GM18517 (cell line): Measurements from ENCODE around the gene LRIT1.
"Not testable (repeated sequence)": the region's sequence is repeated elsewhere in the genome, so short reads cannot be mapped to it uniquely, and the experiment has no call there.

ENCODE experiments used
- ATAC-seq: cut with Tn5 transposase; IDR thresholded peaks from one replicate; pipeline ENCODE4 v1.9.1; 2021; ENCODE audit warnings: mild to moderate bottlenecking, moderate library complexity; ENCODE audit not compliant: unreplicated experiment

The LRIT1 gene, protein sequence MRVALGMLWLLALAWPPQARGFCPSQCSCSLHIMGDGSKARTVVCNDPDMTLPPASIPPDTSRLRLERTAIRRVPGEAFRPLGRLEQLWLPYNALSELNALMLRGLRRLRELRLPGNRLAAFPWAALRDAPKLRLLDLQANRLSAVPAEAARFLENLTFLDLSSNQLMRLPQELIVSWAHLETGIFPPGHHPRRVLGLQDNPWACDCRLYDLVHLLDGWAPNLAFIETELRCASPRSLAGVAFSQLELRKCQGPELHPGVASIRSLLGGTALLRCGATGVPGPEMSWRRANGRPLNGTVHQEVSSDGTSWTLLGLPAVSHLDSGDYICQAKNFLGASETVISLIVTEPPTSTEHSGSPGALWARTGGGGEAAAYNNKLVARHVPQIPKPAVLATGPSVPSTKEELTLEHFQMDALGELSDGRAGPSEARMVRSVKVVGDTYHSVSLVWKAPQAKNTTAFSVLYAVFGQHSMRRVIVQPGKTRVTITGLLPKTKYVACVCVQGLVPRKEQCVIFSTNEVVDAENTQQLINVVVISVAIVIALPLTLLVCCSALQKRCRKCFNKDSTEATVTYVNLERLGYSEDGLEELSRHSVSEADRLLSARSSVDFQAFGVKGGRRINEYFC

DNA sequence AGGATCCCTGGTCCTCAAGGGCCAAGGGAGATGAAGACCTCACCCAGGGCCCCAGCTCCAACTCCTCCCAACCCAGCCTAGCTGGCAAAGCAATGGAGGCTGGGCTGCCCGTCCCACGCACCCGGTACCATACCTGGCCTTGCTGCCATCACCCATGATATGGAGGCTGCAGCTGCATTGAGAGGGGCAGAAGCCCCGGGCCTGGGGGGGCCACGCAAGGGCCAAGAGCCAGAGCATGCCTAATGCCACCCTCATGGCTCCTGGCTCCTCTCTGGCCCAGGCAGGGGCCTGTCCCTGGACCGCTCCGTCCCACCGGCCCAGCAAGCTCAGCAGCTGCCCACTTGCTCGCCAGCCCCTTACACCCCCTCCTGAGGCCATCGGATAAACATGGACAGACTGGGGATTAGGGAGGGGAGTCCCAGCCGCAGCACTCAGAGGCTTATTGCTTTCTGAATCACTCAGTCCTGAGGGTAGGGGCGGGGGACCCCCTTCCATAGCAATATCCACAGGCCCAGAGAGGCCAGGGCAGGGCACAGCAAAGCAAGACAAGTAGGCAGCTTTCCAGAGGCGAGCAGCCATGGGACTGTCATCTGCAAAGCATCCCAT, at the start of gene LRIT1:
Gene LRIT1 (minus strand): TSS at position 362 of the 606 bp plus-strand sequence. CDS start 107 bp downstream, at position 255.
- ATAC-seq, result no peak

- no peak for ATAC-seq
These were observed 48.9 kb upstream of the LRIT1 start for GRCh38 chr10:84290235-84290634.

DNA sequence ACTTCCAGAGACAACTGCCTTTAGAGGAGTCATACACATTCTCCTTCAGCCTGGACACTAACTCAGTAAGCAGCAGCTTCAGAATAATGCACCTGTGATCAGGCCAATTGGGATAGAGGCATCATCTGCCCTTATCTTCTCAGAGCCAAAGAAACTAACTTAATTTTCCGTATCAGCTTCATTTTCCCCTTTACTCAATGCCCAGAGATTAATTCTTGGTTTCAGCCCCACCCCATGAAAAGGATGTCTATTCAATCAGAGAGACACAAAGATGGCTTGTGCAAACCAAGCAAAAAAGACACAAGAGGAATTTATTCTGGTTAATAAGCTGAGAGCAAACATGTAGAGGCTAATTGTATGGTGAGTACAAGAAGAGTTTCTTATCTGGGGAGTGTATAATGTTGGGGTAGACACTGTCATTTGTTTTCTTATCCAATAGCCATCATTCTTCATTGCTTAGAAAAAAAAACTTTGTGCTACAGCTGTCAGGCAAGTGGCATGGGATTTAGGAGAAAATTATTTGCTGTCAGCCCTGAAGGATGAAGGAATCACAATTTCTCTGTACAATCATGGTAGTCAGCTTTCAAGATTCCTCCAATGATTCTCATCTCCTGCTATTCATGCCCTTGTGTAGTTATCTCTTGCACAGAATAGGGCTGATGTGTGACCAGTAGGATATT, 48.3 kb upstream of the LRIT1 start:
- ATAC-seq, result no peak

DNA sequence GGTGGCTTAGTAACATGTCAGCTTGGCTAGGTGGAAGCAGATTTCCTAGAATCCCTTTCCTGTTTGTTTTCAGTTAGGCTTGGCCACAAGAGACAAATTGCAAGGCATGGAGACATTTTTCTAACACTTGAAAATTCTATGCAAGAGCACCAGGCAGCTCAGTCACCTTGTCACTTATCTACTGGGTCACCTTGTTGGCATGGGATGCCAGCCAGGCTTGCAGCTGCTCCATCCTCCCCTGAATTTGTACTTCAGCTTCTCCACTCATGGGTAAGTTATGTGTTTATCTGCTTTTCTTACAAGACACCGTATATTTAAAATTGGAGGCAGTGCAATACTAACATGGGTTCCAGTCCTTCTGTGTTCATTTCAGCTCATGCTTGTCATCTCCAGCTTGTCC, 46.8 kb upstream of the LRIT1 start:
- ATAC-seq, result no peak

- no peak for ATAC-seq
These were observed 45.3 kb upstream of the LRIT1 start for GRCh38 chr10:84286695-84287094.

DNA sequence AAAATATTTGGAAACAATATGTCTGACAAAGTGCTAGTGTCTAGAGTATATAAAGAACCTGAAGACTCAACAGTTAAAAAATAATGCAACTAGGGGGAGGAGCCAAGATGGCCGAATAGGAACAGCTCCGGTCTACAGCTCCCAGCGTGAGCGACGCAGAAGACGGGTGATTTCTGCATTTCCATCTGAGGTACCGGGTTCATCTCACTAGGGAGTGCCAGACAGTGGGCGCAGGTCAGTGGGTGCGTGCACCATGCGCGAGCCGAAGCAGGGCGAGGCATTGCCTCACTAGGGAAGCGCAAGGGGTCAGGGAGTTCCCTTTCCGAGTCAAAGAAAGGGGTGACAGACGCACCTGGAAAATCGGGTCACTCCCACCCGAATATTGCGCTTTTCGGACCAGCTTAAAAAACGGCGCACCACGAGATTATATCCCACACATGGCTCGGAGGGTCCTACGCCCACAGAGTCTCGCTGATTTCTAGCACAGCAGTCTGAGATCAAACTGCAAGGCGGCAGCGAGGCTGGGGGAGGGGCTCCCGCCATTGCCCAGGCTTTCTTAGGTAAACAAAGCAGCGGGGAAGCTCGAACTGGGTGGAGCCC, 38.6 kb upstream of the LRIT1 start:
- ATAC-seq, result not testable (repeated sequence)

DNA sequence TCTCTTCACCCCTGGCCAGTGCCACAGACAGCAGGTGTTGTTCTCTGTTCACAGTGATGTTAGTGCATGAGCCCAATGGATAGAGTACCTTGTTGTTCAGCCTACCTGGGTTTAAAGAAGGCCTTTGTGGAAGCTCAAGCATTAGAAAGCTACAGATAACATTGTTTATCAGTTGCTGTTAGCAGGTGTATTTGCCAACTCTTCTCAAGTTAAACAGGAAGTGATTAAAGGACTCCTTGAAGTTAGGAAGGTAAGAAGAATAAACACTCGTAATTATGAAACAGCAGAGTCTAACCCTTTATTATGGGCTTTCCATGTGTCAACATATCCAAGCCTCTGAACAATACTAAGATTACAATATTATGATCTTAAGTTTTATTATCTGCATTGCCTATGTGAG, 29.4 kb upstream of the LRIT1 start:
- no peak for ATAC-seq

- ATAC-seq, result no peak
These were observed 28.4 kb upstream of the LRIT1 start for GRCh38 chr10:84269773-84270172.

DNA sequence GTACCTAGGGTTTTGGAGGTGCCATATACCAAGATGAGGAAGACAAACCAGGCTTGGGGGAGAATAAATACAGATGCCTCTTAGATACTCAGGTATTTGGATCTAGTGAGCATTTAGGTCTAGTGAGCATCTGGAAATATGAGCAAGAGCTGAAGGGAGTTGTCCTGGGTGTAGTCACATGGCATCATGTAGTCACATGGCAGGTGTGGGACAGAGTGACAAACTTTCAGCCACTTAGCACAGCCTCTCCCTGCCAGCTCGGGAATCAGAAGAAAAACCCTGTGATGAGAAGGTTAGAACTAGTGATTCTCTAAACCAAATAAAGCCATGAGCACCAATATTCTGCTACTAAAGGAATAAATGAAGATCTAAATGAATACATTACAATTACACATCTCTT, 27.8 kb upstream of the LRIT1 start:
- ATAC-seq, result no peak

DNA sequence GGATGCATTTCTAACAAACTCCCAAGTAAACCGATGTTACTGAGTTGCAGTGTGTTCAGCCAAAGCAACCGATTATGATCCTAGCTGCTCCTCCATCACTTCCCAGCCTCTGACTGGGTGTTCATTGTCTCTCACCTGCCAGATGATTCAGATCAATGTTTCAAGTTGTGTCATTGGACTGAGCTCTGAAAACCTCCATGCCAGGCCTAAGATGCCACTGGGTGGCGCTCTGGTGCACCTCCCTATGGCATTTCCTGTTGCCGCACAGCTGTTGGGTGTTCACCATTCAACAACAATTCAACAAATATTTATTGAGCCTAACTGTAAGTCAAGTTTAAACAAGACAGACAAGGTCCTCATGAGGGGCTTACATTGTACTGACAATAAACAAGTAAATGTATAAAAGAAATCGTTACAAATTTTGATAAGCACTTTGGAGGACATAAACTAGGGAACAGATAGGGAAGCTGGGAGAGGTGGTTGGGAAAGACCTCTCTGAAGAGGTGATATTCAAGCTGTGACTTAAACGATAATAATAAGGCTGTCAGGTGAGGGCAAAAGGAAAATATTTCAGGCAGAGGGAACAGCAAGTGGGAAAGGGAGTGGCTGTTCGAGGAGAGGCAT, 26.3 kb upstream of the LRIT1 start:
- ATAC-seq, result peak; percentile 61

DNA sequence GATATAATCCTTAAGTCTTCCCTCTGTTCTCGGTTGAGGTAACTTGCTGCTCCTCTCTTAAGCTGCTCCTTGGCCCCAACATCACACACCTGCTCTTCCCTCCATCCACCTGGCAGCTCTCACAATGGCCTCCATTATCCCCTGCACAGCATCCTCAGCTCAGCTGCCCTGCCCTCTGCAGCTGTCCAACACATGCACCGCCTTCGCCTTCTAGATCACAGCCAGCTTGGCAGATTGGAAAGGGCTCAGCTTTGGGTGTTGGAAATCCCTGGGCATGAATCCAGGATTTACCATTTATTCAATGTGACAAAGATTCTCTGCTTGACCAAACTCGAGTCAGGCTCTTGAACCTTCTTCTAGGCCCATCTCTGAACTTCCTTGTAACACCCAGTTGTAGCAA, 24.1 kb upstream of the LRIT1 start:
- ATAC-seq, result no peak

- peak; percentile 86 for ATAC-seq
These were observed 23.3 kb upstream of the LRIT1 start for GRCh38 chr10:84264611-84265141.

GRCh38 chr10:84263716-84264115, 22.4 kb upstream of the LRIT1 start:
- no peak for ATAC-seq

GRCh38 chr10:84262190-84262956, 21.0 kb upstream of the LRIT1 start:
- ATAC-seq, result no peak

DNA sequence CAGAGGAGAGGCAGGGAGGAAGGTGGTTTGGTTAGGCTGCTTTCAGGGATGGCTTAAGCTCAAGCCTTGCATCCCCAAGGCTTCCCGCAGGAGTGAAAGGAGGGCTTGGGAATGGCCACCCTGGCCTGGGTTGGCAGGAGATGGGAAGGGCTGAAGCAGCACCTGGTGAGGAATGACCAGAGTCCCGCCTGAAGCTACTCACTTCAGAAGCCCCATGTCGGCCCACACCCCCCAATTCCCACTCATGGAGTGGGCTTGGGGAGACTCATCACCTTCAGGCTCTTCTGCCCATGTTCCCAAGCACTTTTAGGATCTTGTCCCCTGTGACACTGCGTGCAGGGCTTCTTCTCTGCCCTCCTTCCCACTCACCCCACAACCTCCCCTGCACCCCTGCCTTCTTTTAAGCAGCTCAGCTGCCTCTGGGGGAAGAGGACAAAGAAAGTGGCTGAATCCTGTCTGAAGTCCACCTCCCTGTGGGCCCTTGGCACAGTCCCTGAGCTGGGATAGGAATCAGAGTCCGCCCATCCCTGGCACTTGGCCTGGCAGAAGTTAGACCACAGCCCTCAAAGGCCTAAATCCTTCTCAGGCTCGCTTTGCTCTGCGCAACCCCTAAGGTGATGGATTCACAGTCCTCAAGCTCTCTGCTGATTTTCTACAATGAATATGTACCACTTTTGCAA, 20.0 kb upstream of the LRIT1 start:
- no peak for ATAC-seq

DNA sequence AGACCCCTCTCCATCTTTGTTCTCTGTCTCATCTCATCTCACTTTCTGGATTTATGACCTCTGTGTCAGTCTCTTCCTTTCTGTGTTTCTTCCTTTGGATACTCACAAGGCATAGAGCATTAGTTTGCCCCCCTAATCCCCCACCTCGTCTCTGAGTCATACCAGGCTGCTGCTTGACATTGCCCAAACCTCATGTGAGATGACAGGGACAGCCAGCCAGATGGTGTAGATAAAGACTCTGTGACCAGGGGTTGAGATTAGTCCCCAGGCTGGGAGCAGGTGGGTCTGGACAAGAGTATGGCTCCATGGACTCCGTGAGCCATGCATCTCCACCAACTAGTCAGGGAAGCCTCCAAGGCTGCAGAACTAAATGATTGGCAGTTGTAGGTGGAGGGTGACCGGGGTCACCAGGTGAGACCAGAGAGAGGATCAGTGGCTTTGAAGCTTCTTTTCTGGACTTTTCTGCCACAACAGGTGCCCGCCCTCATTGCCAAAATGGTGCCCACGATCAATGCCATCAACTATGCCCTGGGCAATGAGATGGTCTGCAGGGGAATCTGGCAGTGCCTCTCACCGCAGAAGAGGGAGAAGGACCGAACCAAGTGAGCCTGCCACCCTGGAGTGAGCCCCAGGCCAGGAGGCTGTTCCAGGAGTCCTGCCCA, 16.8 kb upstream of the LRIT1 start:
- ATAC-seq, result no peak

DNA sequence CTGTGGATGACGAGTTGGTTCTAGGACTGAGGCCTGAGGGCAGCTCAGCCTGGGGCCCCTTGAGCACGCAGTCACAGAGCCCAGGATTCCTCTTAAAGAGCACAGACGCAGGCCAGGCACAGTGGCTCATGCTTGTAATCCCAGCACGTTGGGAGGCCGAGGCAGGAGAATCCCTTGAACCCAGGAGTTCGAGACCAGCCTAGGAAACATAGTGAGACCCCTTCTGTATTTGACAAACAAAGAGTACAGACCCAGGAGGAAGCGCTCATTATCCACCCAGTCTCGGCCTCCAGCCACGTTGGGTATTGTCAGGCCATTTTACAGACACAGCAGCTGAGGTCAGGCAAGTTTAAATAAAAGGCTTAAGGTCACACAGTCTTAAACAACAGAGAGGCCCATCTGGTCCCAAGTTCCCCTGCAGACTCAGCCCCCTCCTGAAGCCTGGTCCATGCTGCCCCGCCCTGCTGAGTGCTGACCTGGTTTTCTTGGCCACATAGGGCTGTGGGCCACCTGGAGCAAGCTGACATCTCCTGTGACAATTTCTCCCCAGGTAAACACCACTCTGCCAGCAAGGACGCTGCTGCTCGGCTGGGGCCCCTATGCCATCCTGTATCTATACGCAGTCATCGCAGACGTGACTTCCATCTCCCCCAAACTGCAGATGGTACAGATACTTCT, 16.1 kb upstream of the LRIT1 start:
- ATAC-seq, result no peak
